Measurements from ENCODE around the gene VSIG4.

GRCh38 chrX:66005830-66006449 is 33.9 kb downstream of the VSIG4 start:
- no peak for TF ChIP-seq CTCF (IDR thresholded peaks at IDR 0.05)
- TF ChIP-seq ZFX (IDR thresholded peaks at IDR 0.05; ENCODE audit: borderline replicate concordance): no peak

Data from 22Rv1 (cell line).